HG03378 (cell line): Measurements from ENCODE around the gene KANTR.
"Not testable (repeated sequence)": the region's sequence is repeated elsewhere in the genome, so short reads cannot be mapped to it uniquely, and the experiment has no call there.

Experiments used
- ATAC-seq: cut with Tn5 transposase; IDR thresholded peaks from one replicate; pipeline ENCODE4 v1.9.1; 2021; ENCODE audit warnings: mild to moderate bottlenecking, moderate library complexity; ENCODE audit not compliant: unreplicated experiment

KANTR gene

DNA sequence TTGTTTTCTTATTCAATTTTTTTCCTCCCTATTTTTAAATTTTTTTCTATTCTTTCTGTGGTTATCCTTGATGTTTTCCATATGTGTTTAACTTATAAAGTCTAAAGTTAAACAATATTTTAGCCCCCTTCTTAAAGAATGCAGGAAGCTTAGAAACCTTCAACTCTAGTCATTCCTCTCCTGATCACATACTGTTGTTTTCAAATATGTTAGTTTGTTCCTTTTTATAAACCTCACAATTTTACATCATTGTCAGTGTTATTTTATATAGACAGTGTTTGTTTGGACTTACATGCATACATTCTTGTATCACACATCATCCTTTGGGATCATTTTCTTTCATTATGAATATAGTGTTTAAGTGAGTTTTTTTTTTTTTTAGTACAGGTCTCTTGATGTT lies 31.6 kb downstream of the KANTR start:
- no peak for ATAC-seq

DNA sequence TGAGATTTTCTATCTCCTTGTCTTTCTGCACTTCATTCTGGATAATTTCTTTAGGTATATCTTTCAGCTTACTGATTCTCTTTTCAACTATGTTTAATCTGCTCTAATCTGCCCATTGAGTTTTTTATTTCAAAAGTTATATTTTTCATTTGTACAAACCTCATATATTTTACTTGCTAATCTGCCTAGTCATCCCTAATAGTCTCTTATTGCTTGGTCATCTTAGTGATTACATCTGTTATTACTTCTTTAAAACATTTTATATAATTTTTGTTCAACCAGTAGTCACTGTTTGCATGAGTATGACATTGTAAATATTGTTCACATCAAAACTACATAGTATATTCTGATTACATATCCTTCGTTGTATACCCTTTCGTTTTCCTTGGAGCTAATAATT lies 32.4 kb downstream of the KANTR start:
- ATAC-seq: no peak

DNA sequence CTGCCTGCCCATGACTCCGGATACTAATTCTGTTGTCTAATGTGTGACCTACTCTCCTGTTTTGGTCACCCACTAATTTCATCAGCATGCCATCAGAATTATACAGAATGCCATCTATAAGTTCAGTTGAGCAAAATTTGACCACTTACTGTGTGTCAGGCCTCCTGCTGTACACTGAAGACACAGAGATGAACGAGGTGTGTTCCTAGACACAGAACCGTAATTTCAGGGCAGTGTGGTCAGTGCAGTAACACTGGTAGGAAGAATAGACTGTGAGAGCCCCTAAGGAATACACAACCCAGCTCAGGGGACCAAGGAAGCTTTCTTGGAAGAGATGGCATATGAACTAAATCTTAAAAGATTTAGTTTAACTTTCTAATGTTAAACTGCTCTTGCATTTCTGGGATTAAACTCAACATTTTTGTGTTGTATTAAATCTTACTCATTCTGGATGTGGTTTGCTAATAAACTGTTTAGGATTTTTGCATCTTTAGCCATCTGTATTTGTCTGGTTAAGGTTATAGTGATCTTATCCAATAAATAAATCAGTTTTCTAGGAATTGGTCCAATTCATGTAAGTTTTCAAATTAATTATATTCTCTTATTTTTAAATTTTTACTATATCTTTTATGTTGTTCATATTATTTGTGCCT lies 34.3 kb downstream of the KANTR start:
- ATAC-seq: no peak

DNA sequence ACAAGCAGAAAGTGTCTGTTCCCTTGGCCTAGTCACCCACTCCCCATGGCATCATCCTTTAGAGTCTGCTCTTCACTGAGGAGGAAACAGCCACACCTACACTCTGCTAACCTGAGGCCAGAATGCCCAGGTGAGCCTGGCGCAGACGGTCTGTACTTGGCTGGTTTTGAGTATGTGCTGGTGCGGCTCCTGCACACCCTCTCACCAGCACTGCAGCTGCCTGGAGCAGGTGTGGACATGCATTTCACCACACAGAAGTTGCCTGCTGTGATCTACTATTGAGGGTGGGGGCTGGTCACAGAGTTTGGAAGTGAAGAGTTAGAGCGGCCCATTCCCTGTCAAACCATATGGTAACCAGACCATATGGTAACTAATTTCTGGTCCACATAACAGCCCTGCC lies 39.5 kb downstream of the KANTR start:
- ATAC-seq: no peak

DNA sequence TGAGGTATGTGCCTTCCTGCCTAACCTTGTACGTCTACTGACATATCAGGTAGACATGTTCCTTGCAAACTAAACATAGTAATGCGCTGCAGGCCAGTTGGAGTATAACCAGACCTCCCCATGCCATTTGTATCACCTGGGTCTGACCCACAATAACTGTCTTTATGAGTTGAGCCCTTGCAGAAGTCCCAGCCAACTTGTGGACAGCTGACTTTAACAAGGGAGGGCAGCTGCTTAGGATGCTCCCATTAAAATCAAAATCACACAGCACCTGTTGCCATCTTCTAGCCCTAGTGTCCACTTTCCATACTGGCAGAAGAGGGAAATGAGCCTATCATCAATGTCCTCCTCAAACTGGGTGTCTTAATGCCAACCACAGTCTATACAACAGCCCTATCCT lies 41.6 kb downstream of the KANTR start:
- ATAC-seq: no peak

DNA sequence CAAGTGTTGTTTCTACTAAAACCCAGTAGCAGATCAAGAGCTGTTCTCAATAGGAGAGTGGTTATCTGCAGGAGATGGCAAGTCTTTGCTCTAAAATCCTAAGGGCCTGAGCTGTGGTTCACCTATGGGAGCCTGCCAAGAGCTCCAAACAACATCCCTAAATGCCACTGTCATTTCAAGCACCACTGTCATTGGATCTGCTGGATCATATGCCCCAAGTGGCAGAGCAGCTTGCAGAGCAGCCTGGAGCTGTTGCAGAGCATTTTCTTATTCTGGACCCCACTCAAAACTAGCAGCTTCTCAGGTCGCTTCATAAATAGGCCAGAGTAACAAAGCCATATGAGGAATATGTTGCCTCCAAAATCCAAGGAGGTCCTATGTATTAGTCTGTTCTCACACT lies 59.6 kb downstream of the KANTR start:
- ATAC-seq: no peak

DNA sequence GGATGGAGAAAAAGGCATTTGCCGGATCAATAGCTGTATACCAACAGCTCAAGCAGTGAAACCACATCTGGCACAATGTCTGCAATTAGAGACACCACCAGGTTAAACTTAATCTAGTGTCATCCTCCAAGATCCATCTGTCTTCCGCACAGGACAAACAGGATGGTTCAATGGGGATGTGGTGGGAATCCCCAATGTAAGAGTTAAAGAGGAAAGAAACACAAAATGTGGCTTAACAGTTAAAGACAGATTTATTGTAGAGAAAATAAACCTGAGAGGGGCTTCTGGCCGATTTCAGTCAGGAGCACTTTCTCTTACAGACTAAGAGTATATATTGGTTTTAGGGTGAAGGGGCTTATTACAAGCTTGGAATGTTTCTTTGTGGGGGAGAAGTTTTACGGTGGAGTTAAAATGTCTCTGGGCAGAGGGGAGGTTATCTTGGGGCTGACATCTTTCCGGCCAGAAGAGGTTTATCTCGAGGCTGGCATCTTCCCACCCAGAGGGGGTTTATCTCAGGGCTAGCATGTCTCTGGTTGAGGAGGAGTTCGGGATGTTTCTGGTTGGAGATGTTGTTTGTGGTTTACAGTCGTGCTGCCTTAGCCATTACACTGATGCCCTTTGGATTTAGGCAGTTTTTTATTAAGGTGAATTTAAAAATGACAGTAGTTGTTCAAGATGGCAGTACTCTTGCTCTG lies 61.7 kb downstream of the KANTR start:
- no peak for ATAC-seq

DNA sequence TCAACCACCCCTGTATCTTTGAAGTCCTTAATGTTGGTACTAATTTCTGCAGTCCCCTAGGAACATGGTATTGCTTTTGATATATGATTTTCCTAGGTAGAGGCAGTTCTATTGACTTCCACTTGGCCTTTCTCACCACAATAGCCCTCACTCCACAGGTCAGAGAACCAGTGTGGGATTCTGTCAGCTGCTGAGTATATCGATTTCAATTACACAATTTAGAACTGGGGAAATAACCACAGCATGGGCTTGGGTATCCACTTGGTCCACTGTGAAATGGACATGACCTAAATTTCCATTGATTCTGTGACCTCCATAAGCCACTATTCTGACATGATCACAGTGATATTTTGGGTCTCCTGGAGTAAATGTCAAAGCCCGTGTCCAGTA lies 62.3 kb downstream of the KANTR start:
- no peak for ATAC-seq

DNA sequence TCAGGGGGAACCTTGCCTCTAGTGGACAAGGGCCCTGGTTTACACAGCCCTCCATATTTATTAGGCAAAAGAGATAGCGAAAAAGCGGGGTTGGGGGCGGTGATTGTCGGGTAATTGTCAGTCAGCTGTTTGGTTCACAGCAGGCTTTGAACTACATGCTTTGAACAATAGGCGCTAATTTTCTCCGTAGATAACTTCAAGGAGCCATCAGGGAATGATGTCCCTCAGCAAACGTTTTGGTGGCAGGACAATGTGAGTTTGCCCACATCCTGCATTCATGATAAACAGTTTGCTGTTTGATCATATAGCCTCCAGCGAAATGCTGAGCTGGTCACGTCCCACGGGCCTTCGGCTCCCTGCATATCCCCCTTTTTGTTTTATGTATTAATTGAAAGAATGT lies 65.2 kb downstream of the KANTR start:
- no peak for ATAC-seq

DNA sequence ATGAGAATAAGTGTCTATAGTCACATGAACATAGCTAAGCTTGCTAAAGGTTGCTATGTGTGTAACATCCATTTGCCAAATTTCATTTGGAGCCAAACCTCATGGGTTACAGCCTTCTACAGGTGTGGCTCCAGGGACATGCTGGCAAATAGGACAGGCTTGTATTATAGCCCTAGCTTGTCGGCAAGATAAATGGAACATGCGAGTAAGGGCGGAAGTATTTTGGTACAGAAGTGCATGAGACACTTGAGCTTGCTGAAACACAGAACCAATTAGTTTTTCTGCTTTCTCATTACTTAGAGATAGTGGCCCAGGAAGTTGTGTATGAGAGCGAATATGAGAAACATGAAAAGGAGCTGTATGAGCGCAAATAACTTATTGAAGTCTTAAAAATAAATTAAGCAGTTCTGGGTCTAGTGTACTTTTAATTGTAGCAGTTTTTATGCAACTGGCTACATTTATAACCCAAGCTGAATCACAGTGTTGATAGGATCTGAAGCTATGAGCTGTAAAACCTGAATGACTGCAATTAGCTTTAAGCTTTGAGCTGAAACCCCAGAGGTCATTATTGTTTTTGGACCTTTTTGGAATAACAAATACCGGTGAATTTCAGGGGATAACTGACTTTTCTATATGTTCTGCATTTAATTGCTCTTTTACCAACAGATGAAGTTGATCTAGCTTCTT lies 66.5 kb downstream of the KANTR start:
- ATAC-seq: no peak

DNA sequence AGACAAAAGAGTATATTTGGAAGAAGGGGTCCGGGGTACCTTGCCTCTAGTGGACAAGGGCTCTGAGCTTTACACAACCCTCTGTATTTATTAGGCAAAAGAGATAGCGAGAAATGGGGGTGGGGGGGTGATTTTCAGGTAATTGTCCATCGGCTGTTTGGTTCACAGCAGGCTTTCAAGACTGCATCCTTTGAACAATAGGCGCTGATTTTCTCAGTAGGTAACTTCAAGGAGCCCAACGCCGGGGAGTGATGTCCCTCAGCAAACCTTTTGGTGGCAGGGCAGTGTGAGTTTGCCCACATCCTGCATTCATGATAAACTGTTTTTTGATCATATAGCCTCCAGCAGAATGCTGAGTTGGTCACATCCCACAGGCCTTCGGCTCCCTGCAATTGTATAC lies 69.5 kb downstream of the KANTR start:
- no peak for ATAC-seq

DNA sequence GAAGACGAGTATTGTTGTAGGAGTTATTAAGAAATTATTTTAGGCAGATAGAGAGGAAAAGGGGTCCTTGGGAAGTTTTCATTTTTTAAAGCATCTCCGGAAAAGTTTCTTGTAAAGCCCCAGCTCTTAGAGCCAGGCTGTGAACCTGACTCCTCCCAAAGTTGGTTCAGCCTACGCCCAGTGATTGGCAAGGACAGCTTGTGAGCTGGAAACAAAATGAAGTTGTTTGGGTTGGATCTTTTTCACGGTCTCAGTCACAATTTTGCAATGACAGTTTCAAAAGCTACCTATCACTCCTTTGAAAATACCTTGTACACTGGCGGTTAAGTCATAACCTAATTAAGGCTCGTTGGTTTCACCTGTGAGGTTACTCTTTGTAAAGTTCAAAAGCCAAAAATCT lies 70.6 kb downstream of the KANTR start:
- not testable (repeated sequence) for ATAC-seq

DNA sequence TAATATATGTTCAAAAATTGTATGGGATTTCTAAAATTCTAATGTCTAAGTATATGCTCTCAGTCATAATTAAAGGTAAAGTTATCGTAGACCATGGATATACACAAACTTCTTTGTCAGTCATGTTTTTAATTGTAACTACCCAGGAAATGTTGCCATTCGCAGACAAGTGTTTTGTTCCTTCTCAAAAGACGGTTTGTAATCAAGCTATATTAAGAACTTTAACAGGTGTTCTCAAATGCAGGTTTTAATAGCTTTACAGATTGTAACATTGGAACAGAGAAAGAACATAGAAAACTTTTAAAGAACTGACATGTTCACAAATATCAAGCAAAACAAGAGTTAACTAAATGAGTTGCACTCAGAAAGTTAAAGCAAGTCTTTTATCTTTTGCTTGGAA lies 72.2 kb downstream of the KANTR start:
- no peak for ATAC-seq

DNA sequence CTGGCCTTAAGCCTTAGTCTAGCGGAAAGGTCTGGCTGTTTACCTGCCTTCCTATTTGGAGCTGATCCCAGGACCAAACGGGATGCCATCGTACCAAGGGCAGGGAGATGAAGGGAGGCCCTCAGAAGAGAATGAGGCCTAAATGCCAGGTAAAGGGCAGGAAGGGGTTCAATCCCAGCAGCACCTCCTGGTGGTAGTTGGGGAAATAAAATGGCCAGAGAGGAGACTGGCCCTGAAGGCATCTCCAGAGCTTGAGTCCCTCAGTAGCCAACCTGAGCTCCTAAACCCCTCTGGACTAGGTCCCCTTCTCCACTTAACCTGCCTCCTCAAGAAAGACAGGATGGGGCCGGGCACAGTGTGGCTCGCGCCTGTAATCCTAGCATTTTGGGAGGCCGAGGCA lies 77.4 kb downstream of the KANTR start:
- ATAC-seq: no peak
